GM12878 (cell line): ENCODE results near the gene AHNAK2. TPM values are rescaled to one million over a fixed set of nuclear protein-coding genes. Genes with fewer than 3 reads are reported as not detected.

Experiments used
- ATAC-seq: fragments of 200-7000 bp; cut with Tn5 transposase; 3 replicates; pipeline ENCODE4 v1.9.1; 2020; ENCODE audit warnings: mild to moderate bottlenecking, moderate library complexity
- BruUV-seq: library from RNA; stranded (reverse); fragments of 400-500 nt; replicated peaks from 2 replicates; lab custom pipeline; 2021; lab: Mats Ljungman, UMichigan
- CTCF ChIA-PET: fragments of 300-600 bp; sonication (Branson Sonifier 250); formaldehyde crosslinking; extraction: SDS; loops from one replicate; lab custom pipeline; 2021; ENCODE audit warnings: inconsistent platforms; lab: Yijun Ruan, JAX
- POLR2A ChIA-PET: fragments of 350-600 bp; formaldehyde crosslinking; extraction: SDS; loops from one replicate; lab custom pipeline; 2021; ENCODE audit warnings: inconsistent platforms; lab: Charles Lee
- RAD21 ChIA-PET: fragments of 300-600 bp; sonication (Branson Sonifier 250); formaldehyde crosslinking; loops from one replicate; lab custom pipeline; 2023; ENCODE audit warnings: antibody characterized with exemption; ENCODE audit not compliant: unreplicated experiment; lab: Charles Lee
- SMC1A ChIA-PET: fragments of 300-600 bp; sonication (Branson Sonifier 250); formaldehyde crosslinking; loops from one replicate; lab custom pipeline; 2023; ENCODE audit not compliant: unreplicated experiment, uncharacterized antibody; lab: Charles Lee
- DNase-seq: peaks from one replicate; pipeline ENCODE4 v3.0.0-alpha.2; 2011; ENCODE audit warnings: low read depth, low spot score
- FAIRE-seq: peaks from 3 replicates; lab custom pipeline; 2011; peaks lifted over from hg19 to GRCh38; lab: Jason Lieb, UNC
- H2AFZ ChIP-seq: 2 replicates; pipeline ENCODE4 v1.6.0; 2011; ENCODE audit warnings: low read depth, low read length, control low read depth; ENCODE audit not compliant: control insufficient read depth
- H3K27ac ChIP-seq: 2 replicates; pipeline ENCODE4 v1.5.1; 2011; ENCODE audit warnings: control low read depth; ENCODE audit not compliant: control insufficient read depth, insufficient read depth
- H3K27me3 ChIP-seq, 2 experiments: replicated peaks in 1 of 2; 2 replicates each; pipeline versions ENCODE4 v1.6.0 to v1.6.1; 2011; ENCODE audit warnings: low read length in 1 of 2; ENCODE audit not compliant: control insufficient read depth in 2 of 2, insufficient read depth in 2 of 2
- H3K36me3 ChIP-seq, 2 experiments: 2 replicates each; pipeline ENCODE4 v1.5.1; 2011; ENCODE audit warnings: low read length in 1 of 2; ENCODE audit not compliant: control insufficient read depth in 2 of 2, insufficient read depth in 2 of 2
- H3K4me1 ChIP-seq: 2 replicates; pipeline ENCODE4 v1.6.1; 2011; ENCODE audit warnings: mild to moderate bottlenecking, low read length, moderate library complexity, mixed read lengths; ENCODE audit not compliant: control insufficient read depth, insufficient read depth
- H3K4me2 ChIP-seq: 2 replicates; pipeline ENCODE4 v1.6.0; 2011; ENCODE audit warnings: control low read depth; ENCODE audit not compliant: control insufficient read depth, insufficient read depth
- H3K4me3 ChIP-seq: fragments of 200-600 bp; sonication (generic); 2 replicates; pipeline ENCODE4 v1.5.1; 2016
- H3K79me2 ChIP-seq: 2 replicates; pipeline ENCODE4 v1.6.0; 2011; ENCODE audit warnings: low read length; ENCODE audit not compliant: control insufficient read depth, insufficient read depth
- H3K9ac ChIP-seq: 2 replicates; pipeline ENCODE4 v1.8.0; 2011; ENCODE audit warnings: low read length, control low read depth, mixed read lengths; ENCODE audit not compliant: control insufficient read depth, insufficient read depth
- H3K9me3 ChIP-seq: replicated peaks from 3 replicates; pipeline ENCODE4 v1.5.1; 2011; ENCODE audit warnings: mild to moderate bottlenecking, low read length; ENCODE audit not compliant: control insufficient read depth, insufficient read depth
- H4K20me1 ChIP-seq: 2 replicates; pipeline ENCODE4 v1.6.0; 2011; ENCODE audit not compliant: control insufficient read depth, insufficient read depth
- ATF2 ChIP-seq: IDR thresholded peaks from 2 replicates; pipeline ENCODE4 v1.6.1; 2012; ENCODE audit warnings: low read length, inconsistent platforms
- BCLAF1 ChIP-seq: fragments of 450-650 bp; IDR thresholded peaks from 2 replicates; pipeline ENCODE4 v1.6.1; 2017; ENCODE audit warnings: antibody characterized with exemption, mild to moderate bottlenecking, moderate library complexity
- CUX1 ChIP-seq: IDR thresholded peaks from 2 replicates; pipeline ENCODE4 v1.6.1; 2012; ENCODE audit warnings: improper control_type of control experiment, low read depth, low read length; ENCODE audit not compliant: insufficient replicate concordance
- FOXK2 ChIP-seq: fragments of 450-650 bp; IDR thresholded peaks from 2 replicates; pipeline ENCODE4 v1.6.1; 2017; ENCODE audit warnings: mild to moderate bottlenecking, moderate library complexity
- MTA3 ChIP-seq: IDR thresholded peaks from 2 replicates; pipeline ENCODE4 v1.6.1; 2012; ENCODE audit warnings: low read length, inconsistent platforms, borderline replicate concordance
- RFX5 ChIP-seq: IDR thresholded peaks from 2 replicates; pipeline ENCODE4 v1.6.1; 2011; ENCODE audit warnings: low read depth, low read length, improper control_type of control experiment
- SP1 ChIP-seq: IDR thresholded peaks from one replicate; pipeline ENCODE4 v1.6.1; 2011; ENCODE audit warnings: low read depth, low read length
- SREBF1 ChIP-seq: IDR thresholded peaks from 2 replicates; pipeline ENCODE4 v1.6.1; 2012; ENCODE audit warnings: mild to moderate bottlenecking, low read length
- SRF ChIP-seq, 2 experiments: IDR thresholded peaks; 2 replicates each; pipeline ENCODE4 v1.6.1; 2011; ENCODE audit warnings: low read depth in 2 of 2, low read length in 2 of 2, mild to moderate bottlenecking in 1 of 2, moderate library complexity in 1 of 2
- ZNF592 ChIP-seq: fragments of 450-650 bp; IDR thresholded peaks from 2 replicates; pipeline ENCODE4 v1.6.1; 2017; ENCODE audit warnings: mild to moderate bottlenecking, moderate library complexity
- WGBS: methylation state at CpG from one replicate; pipeline ENCODE4 v1.1.6; 2016; ENCODE audit warnings: low lambda C conversion rate; ENCODE audit not compliant: insufficient replicate concordance, insufficient coverage; ENCODE audit errors: missing lambda C conversion rate; 5-methylcytosine and 5-hydroxymethylcytosine counted together
- in situ Hi-C: fragments of 300-500 bp; cut with MboI; formaldehyde crosslinking; loops from 9 replicates; pipeline ENCODE4 v1.14.3; 2018; ENCODE audit warnings: mixed read lengths
- intact Hi-C: fragments of 100-400 bp; cut with micrococcal nuclease; formaldehyde crosslinking; loops from one replicate; pipeline ENCODE4 v1.14.2; 2022; ENCODE audit not compliant: unreplicated experiment
- polyA plus RNA-seq, 11 experiments: library from polyadenylated mRNA; depleted of rRNA in 4 of 11; unstranded in 6 of 11; stranded (reverse) in 5 of 11; fragments of >200 nt; fragmentation: Nextera tagmentation in 4 of 11; fragmentation: Illumina TruSeq in 1 of 11; extraction: Ambion mirVana in 4 of 11; extraction: Trizol in 1 of 11; gene quantifications; 1 replicate in 1 of 11; 2 replicates in 10 of 11; pipeline versions ENCODE4 v1.2.1 to v1.2.3, GENCODE V29; 2011 to 2016; ENCODE audit warnings: inconsistent platforms in 2 of 11, missing spikeins in 2 of 11, low read depth in 1 of 11
- total RNA-seq, 4 experiments: library from RNA; depleted of rRNA in 3 of 4; stranded (reverse); fragments of >200 nt in 3 of 4; fragmentation: Illumina TruSeq in 1 of 4; extraction: Trizol in 1 of 4; gene quantifications; 2 replicates each; pipeline versions ENCODE4 v1.2.1 to v1.2.3, GENCODE V29; 2013 to 2021

AHNAK2 gene
- total and polyA plus RNA-seq, 10 of the 15 experiments (the other 5 are each of a cell fraction or from before 2014, with no cell fraction given), result 0.03 to 0.10 TPM; not detected in 8

GRCh38 chr14:104953097-104953496 lies 25.1 kb downstream of the AHNAK2 start:
- Histone ChIP-seq H3K27me3 (peaks cover 0 to 2% of the 10 kb centered on the region in 2 experiments; a peak in 2 of 4 replicates), H3K36me3 (no peaks in the 10 kb centered on the region), H3K9ac (no peak overlapping the region), H3K4me1 (no peaks in the 10 kb centered on the region), H4K20me1 (no peaks in the 10 kb centered on the region), H3K4me3 (no peak overlapping the region), H2AFZ (no peak overlapping the region), H3K9me3 (no peaks in the 10 kb centered on the region), H3K79me2 (no peaks in the 10 kb centered on the region), H3K27ac (no peak overlapping the region), H3K4me2 (no peak overlapping the region)
- CTCF ChIA-PET, result no interaction called here
- BruUV-seq, result no TSS peak
- POLR2A ChIA-PET, result no interaction called here
- intact Hi-C loops (no loop called here), in situ Hi-C loops (no loop called here)
- SMC1A ChIA-PET, result no interaction called here
- 51% methylated on average over 13 of the region's 13 CpGs for WGBS
- ATAC-seq (no peak), FAIRE-seq (no peak), DNase-seq (no peak)
- RAD21 ChIA-PET, result no interaction called here
- TF ChIP-seq SRF (IDR thresholded peaks at IDR 0.05; ENCODE audit: low read depth in 2 of 2, low read length in 2 of 2) (no peak), MTA3 (no peak), CUX1 (no peak), ATF2 (no peak), FOXK2 (no peak), BCLAF1 (no peak), SREBF1 (no peak), SP1 (no peak), ZNF592 (no peak), RFX5 (no peak)
